ENCODE measurements around the gene MAPK8. TPM values are rescaled to one million over a fixed set of nuclear protein-coding genes. Genes with fewer than 3 reads are reported as not detected.

MAPK8 gene
- total and polyA plus RNA-seq, 2 of the 4 experiments (the other 2 are of a cell fraction) = 41.5 to 54.7 TPM

- intact Hi-C loops (cut with micrococcal nuclease) (no loop called here), dilution Hi-C loops (cut with HindIII; ENCODE audit: low sequenced_read_pairs, unreplicated experiment) (no loop called here), in situ Hi-C loops (cut with MboI; ENCODE audit: low sequenced_read_pairs) (no loop called here)
- no peak overlapping the region for H4K91ac ChIP-seq (ENCODE audit: insufficient read depth, low read depth, low read length)
- ATAC-seq (ENCODE audit: low read depth) (no peak), DNase-seq (no peak)
- H2AK9ac ChIP-seq (replicated peaks; ENCODE audit: low read depth, low read length, poor library complexity) = no peak overlapping the region
- POLR2A ChIA-PET (ENCODE audit: unreplicated experiment) = no interaction called here
- no peak overlapping the region for H3K4me3 ChIP-seq (ENCODE audit: insufficient read depth, low read depth, low read length)
- H3K23ac ChIP-seq (ENCODE audit: low read depth, low read length) = no peak overlapping the region
- H2BK15ac ChIP-seq (ENCODE audit: low read depth, low read length) = no peak overlapping the region
- CTCF ChIA-PET = no interaction called here
- H3K56ac ChIP-seq (ENCODE audit: extremely low read depth, insufficient read depth, low read length) = no peak overlapping the region
- no peak overlapping the region for H2BK120ac ChIP-seq (ENCODE audit: low read depth, low read length)
- WGBS, 2 experiments (ENCODE audit: extremely low coverage in 2 of 2, insufficient read length in 1 of 2) = no CpG with 5 or more reads among the region's 1 CpG
- no peak overlapping the region for H3K4me2 ChIP-seq (ENCODE audit: low read depth, low read length)
- no peak overlapping the region for H2AK5ac ChIP-seq (ENCODE audit: low read depth, low read length)
- H3K79me1 ChIP-seq (ENCODE audit: low read depth in 1 of 2, low read length in 2 of 2) = no peaks in the 10 kb centered on the region
- no peak overlapping the region for H2BK5ac ChIP-seq (ENCODE audit: low read depth, low read length, poor library complexity, severe bottlenecking)
- peaks cover 15% of the 10 kb centered on the region for H3K27me3 ChIP-seq (ENCODE audit: control insufficient read depth, insufficient read depth, low read length)
- H3K14ac ChIP-seq (replicated peaks; ENCODE audit: low read depth, low read length) = no peak overlapping the region
- H3K36me3 ChIP-seq (ENCODE audit: control insufficient read depth, insufficient read depth, low read length) = no peaks in the 10 kb centered on the region
- no peak overlapping the region for H3K18ac ChIP-seq (ENCODE audit: low read depth, low read length)
- no peaks in the 10 kb centered on the region for H3K9me1 ChIP-seq (ENCODE audit: insufficient read depth, low read length)
- no peak overlapping the region for H2BK20ac ChIP-seq (ENCODE audit: low read depth, low read length)
- no peak overlapping the region for H3K9ac ChIP-seq (ENCODE audit: low read depth, low read length)
- no peak overlapping the region for H2AFZ ChIP-seq (replicated peaks; ENCODE audit: low read length, poor library complexity)
- H4K5ac ChIP-seq (ENCODE audit: low read depth, low read length) = no peak overlapping the region
- H4K20me1 ChIP-seq (ENCODE audit: insufficient read depth, low read length) = no peaks in the 10 kb centered on the region
- no peaks in the 10 kb centered on the region for H3K4me1 ChIP-seq (ENCODE audit: control insufficient read depth, insufficient read depth, low read length)
- no peak overlapping the region for H4K8ac ChIP-seq (ENCODE audit: low read depth in 2 of 2, low read length in 2 of 2)
- H3K27ac ChIP-seq (ENCODE audit: insufficient read depth, low read length) = no peak overlapping the region
- H3K9me3 ChIP-seq (ENCODE audit: control insufficient read depth, insufficient read depth, low read length) = no peaks in the 10 kb centered on the region
- TF ChIP-seq ELK1 (IDR thresholded peaks at IDR 0.05; ENCODE audit: borderline replicate concordance, low read depth, low read length) (no peak), MAFK (IDR thresholded peaks at IDR 0.05; ENCODE audit: low read depth, low read length) (no peak), USF2 (IDR thresholded peaks at IDR 0.05; ENCODE audit: low read depth, low read length) (no peak), MAZ (IDR thresholded peaks at IDR 0.05; ENCODE audit: borderline replicate concordance, low read depth, low read length) (no peak), RCOR1 (IDR thresholded peaks at IDR 0.05; ENCODE audit: insufficient replicate concordance, low read length) (no peak), CHD1 (IDR thresholded peaks at IDR 0.05; ENCODE audit: low read depth, low read length) (no peak), BHLHE40 (IDR thresholded peaks at IDR 0.05; ENCODE audit: low read depth, low read length) (no peak), CEBPB (IDR thresholded peaks at IDR 0.05; ENCODE audit: low read depth, low read length) (no peak), POLR2A (IDR thresholded peaks at IDR 0.05; ENCODE audit: low read depth, low read length) (no peak), NFE2L2 (IDR thresholded peaks at IDR 0.05; ENCODE audit: low read depth, low read length) (no peak), CTCF (conservative IDR thresholded peaks at IDR 0.05; ENCODE audit: low read depth, low read length) (no peak), MXI1 (IDR thresholded peaks at IDR 0.05; ENCODE audit: borderline replicate concordance, low read depth, low read length) (no peak), SMC3 (IDR thresholded peaks at IDR 0.05; ENCODE audit: low read depth, low read length) (no peak), FOS (IDR thresholded peaks at IDR 0.05; ENCODE audit: low read depth, low read length) (no peak), RFX5 (IDR thresholded peaks at IDR 0.05; ENCODE audit: low read depth, low read length) (no peak), RAD21 (IDR thresholded peaks at IDR 0.05; ENCODE audit: low read length) (no peak)
- H3K4ac ChIP-seq (ENCODE audit: low read depth, low read length) = no peak overlapping the region
- BruUV-seq (replicated peaks) = no TSS peak
Measured at GRCh38 chr10:48277093-48277492, 29.4 kb upstream of the MAPK8 start.

All from IMR-90 (cell line).